T-helper 2 cell treated with Interferon-gamma antibody and Interleukin-4, amounts not matched to agents 100 ng/mL and 5 ng/mL, for 36 hours (primary cell): ENCODE results near the gene EGLN1. TPM values are rescaled to one million over a fixed set of nuclear protein-coding genes. Genes with fewer than 3 reads are reported as not detected.

ENCODE experiments used
- intact Hi-C: fragments of 100-400 bp; cut with micrococcal nuclease; formaldehyde crosslinking; loops from one replicate; pipeline ENCODE4 v1.15.1; 2023
- total RNA-seq: library from RNA; stranded (reverse); gene quantifications from 2 replicates; pipeline ENCODE4 v1.2.3, GENCODE V29; 2022

EGLN1 gene
- total RNA-seq, 1 donor from 2014 or later, result 19.6 TPM

- intact Hi-C loops, result loop anchor here (1.0 to 5.0 kb wide), 9 partner anchors 37 to 1356 kb away; partner anchors contain the start of genes COG2, GALNT2, GNPAT and SPRTN
Observed at GRCh38 chr1:231422798-231423309, 767 bp upstream of the EGLN1 start.

DNA sequence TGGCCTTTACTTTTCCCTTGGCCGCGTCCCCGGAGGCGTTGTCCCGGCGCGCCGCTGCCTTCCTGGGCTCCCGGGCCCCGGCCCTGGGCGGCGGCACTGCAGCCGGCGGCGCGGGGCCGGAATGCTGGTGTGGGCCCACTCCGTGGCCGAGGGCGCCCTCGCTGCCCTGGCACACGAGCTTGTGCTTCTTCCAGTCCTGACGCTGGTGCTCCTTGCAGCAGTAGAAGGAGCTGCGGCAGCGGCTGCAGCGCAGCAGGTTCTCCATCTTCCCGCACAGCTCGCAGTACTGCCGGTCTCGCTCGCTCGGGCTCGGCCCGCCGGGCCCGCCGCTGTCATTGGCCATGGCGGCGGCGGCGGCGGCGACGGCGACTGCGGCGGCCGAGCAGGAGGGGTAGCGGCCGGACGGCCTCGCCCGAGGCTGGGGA, 529 bp downstream of the EGLN1 start:
- intact Hi-C loops, result loop anchor here (1.0 to 5.0 kb wide), 5 partner anchors 8 to 1354 kb away; partner anchors contain the start of genes COG2, GALNT2 and GNPAT

DNA sequence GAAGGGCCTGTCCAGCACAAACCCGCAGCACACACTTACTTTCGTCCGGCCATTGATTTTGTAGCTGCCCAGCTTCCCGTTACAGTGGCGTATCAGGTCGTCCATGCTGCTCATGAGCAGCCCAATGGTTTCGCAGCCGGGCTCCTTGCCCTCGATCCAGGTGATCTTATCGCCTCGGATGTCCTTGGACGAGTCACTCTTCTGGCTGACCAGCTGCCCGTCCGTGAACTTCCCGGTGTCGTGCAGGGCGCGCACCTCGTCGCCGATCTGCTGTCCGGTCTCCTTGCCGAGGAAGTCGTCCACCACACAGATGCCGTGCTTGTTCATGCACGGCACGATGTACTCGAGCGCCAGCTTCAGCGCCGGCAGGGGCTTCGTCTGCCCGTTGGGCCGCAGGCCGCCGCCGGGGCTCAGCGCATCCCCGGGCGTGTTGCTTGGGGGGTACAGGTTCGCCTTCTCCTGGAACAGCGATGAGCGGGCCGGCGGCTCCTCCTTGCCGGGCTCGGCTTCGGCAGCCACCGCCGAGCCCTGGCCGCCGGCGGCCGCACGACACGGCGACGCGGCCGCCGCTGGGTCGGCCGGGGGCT, 1.0 kb downstream of the EGLN1 start:
- intact Hi-C loops, result loop anchor here (1.0 to 5.0 kb wide), 5 partner anchors 8 to 1354 kb away; partner anchors contain the start of genes COG2, GALNT2 and GNPAT

- intact Hi-C loops, result loop anchor here (5.0 kb wide), 4 partner anchors 43 to 1353 kb away; partner anchors contain the start of genes COG2, GALNT2 and GNPAT
Observed at GRCh38 chr1:231420299-231420958, 1.7 kb downstream of the EGLN1 start.

DNA sequence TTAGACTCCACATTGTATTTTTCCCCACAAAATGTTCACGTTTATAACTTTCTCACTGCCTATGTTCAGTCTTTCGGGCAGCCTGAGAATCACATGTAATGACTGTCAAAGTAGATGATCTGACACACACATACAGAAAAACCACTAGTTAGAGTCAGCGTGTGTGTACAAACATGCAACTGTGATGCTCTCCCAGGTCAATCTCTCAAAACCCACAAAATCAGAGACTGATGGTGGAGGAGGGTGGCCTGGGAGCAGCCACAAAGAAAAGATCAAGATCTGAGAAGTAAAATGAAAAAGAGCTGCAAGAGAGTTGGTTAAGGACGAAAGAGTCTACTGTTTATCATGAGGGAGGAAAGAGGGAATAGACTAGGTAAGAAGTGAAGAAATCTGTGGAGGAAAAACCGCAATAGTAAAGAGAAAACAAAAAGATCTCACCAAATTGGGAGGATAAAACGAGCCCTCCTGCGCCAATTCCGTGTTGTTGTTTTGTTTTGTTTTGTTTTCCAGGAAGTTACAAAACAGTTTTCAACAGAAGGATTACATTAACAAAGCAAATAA, 2.3 kb downstream of the EGLN1 start:
- intact Hi-C loops, result loop anchor here (2.0 to 5.0 kb wide), 5 partner anchors 43 to 1353 kb away; partner anchors contain the start of genes COG2, GALNT2 and GNPAT

DNA sequence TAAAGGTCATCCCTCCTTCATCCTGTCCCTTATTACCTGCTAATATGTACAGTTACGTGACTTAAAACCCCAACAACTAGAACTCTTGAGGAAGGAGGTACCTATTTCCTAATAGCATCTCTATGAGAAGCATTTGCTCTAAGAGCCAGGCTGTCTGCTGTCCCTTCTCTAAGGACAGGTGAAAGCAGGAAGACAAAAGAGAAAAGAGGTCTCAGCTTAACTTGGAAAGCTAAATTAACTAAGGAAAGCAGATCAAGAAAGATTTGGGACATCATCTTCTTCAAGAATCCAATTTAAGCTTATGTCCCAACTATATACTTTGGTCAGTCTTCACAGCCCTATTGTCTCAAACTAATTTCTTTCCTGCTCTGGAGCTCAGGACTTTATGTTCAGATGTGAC, 2.9 kb downstream of the EGLN1 start:
- intact Hi-C loops, result loop anchor here (2.0 kb wide), 1 partner anchor 60 kb away; no protein-coding TSS in a partner anchor

DNA sequence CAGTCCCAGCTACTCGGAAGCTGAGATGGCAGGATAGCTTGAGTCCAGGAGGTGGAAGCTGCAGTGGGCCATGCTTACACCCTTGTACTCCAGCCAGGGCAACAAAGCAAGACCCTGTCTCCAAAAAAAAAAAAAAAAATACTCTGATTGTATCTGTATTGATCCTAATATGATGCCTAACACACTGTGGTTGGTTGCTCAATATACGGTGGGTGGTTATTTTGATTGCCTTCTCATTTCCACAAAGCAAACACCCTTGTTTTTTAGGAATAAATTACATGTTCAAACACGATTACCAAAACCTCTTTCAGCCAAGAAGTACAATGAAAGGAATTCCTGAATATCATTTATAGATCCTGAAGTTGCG, 3.4 kb downstream of the EGLN1 start:
- intact Hi-C loops, result loop anchor here (2.0 kb wide), 1 partner anchor 60 kb away; no protein-coding TSS in a partner anchor

DNA sequence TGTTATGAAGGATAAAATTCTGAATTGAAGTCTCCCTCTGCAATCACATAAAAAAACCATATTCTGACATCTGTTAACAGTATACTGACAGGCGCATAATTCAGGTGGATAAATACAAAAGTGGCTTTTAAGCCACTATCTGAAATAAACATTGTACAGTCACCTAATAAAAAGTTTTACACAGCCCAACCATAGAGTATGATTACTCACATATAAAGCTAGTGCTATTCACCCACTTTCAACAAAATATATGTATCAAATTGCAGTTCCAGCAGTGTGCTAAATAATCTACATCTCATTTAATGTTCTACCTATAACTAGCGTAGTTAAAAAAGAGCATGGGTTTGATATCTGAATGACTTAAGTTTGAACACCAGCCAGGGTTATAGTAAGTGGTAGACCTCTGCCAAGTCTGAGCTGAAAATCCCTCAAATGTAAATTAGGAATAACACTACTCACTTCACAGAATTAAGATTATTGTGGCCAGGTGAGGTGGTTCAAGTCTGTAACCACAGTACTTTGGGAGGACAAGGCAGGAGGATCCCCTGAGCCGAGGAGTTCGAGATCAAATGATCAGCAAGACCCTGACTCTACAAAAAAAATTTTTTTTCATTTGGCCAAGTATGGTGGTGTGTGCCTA, 3.9 kb downstream of the EGLN1 start:
- intact Hi-C loops, result loop anchor here (2.0 kb wide), 1 partner anchor 59 kb away; no protein-coding TSS in a partner anchor

DNA sequence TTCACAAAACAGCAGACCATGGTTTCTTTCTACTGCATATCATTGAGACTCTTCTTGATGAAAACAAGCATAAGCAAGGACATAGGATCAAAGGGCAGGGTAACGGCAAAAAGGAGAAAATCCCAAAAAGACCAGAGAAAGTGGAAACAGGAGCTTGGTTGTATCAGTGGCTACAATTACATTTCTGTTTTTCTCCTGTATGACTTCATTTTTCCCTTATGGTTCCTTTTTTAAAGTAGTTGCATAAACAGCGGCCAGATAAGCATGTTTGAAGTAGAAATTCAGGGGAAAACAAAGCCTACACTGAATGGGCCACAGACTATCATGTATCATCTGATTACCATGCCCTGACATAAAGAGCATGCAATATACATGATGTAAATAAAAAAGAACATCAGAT, 4.6 kb downstream of the EGLN1 start:
- intact Hi-C loops, result no loop called here

DNA sequence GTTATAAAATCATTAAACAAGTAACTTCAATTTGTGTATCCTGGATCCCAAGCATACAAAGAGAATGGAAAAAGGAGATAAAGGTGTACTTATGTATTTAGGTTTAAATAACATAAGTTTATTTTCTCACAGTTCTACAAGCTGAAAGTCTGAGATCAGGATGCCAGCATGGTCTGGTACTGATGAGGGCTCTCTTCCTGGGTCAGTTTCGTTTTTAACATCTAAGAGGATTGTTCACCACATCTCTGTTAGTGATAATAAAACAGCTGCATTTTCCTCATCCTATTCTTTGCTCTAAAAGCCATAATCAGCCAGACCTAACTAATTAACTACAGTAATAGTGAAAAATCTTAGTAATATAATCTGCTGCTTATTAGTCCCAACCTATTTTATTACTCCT, 5.2 kb downstream of the EGLN1 start:
- intact Hi-C loops, result no loop called here

GRCh38 chr1:231415018-231415583, 7.0 kb downstream of the EGLN1 start:
- intact Hi-C loops, result no loop called here

- intact Hi-C loops, result no loop called here
Observed at GRCh38 chr1:231414260-231415016, 7.6 kb downstream of the EGLN1 start.

- intact Hi-C loops, result loop anchor here (1.0 kb wide), 1 partner anchor 8 kb away; no protein-coding TSS in a partner anchor
Observed at GRCh38 chr1:231413749-231414082, 8.4 kb downstream of the EGLN1 start.

- intact Hi-C loops, result no loop called here
Observed at GRCh38 chr1:231411036-231411531, 11.0 kb downstream of the EGLN1 start.

DNA sequence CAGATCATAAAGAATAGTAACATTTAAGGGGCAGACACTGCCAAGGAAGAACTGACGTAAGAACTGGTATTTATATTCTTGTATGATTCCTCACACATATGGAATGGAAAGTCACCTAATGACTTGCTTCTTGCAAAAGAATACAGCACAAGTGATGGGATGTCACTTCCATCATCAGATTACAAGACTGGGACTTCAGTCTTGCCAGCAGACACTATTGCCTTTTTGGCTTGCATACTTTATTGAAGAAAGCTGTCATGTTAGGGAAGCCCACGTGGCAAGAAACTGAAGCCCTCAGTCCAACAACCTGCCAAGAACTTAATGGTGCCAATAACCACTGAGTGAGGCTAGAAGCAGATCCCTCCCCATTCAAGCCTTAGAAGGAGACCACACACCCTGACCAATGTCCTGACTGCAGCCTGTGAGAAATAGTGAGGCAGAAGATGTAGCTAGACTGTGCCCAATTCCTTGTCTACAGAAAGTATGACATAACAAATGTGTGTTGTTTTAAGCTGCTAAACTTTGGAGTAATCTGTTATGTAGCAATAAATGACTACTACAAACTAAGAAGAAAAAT, 12.0 kb downstream of the EGLN1 start:
- intact Hi-C loops, result no loop called here

DNA sequence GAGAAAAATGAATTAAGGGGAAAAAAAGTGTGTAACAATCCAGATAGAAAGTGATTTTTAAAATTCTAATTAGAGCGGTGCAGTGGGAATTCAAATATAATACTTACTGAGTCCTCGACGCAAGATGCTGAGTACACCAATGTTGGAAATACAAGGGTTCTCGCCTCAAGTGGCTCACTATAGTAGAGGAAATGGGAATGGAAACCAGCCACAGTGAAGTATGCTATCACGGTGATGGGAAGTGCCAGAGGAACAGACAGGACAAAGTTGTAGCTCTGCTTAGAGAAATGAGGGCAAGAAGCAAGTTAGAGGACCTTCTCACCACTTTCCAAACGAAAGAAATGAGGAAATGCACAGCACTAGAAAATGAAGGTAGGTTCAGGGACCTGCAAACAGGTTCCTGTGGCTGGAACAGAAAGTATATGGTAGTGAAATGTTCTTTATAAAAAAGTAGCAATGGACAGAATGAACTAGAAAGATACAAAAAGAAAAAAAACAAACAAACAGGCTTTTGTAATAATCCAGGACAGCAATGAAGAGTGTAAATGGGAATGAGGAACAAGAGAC, 13.5 kb downstream of the EGLN1 start:
- intact Hi-C loops, result no loop called here

DNA sequence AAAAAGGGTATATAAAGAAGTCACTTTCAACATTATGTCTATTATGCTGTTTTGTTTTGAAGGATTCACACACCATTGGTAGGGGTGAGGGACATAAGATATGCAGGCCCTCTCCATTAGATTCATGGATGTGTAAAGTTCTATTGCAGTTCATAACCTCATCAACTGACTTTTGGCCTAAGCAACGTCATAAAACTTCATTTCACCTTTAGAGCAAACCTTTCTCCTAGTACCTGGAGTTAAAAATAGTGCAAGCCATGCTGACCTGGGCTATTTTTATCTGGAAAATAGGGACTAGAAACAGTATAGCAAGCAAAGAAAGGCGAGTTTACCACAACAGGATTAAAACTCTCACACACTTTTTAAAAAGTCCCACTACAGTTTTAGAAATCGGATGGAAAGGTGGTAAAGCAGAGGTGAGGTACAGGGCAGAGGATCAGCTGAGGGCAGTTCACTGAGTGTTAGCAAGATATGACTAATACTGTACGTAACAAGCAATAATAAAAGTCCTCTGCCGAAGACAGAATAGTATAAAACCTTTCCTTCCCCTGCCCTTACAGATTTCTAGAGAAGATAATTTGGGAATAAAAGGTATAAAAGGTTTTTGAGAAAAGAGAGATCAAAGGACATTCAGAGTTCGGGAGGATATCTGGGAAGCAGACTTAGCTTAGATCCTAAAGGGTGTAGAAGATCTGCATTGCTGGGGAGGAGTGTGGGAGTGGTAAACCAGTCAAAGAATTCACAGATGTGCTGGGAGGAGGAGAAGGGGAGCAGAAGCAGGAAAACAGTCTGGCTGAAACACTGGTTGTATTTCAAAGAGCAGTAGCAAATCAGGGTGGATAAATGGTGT, 14.3 kb downstream of the EGLN1 start:
- intact Hi-C loops, result no loop called here

DNA sequence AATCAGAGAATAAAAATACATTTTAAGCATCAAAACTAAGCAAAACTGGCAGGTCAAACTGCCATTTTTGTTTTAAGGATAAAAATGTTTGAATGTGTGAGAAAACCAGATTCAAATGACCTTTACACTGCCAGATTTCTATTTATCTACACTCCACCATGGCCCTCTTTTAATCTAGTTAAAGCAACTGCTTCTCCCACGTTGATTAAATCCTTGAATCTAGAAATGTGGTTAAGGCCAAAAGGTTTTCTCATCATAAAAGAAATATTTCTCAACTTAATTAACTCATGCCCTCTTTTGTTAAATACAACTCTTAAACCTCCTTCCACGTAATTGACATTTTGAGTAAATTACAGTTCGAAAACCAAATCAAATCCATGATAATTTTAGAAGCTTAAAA, 15.0 kb downstream of the EGLN1 start:
- intact Hi-C loops, result no loop called here

GRCh38 chr1:231404318-231404717, 17.8 kb downstream of the EGLN1 start:
- intact Hi-C loops, result no loop called here
